Neural crest cell (in vitro differentiated cells): ENCODE measurements around the gene CELF4. TPM values are rescaled to one million over a fixed set of nuclear protein-coding genes. Genes with fewer than 3 reads are reported as not detected.

Experiments
- DNase-seq: peaks from one replicate; pipeline ENCODE4 v3.0.0; 2021; ENCODE audit warnings: low read depth, mixed read lengths, low spot score
- H3K27ac Mint-ChIP-seq: one replicate; pipeline ENCODE4 v1.8.0; 2021; ENCODE audit warnings: mild to moderate bottlenecking, mixed read lengths; ENCODE audit not compliant: unreplicated experiment
- H3K27me3 Mint-ChIP-seq: 2 replicates; pipeline ENCODE4 v1.8.0; 2021; ENCODE audit warnings: low read depth, mild to moderate bottlenecking, mixed read lengths
- H3K36me3 Mint-ChIP-seq: 2 replicates; pipeline ENCODE4 v1.8.0; 2021; ENCODE audit warnings: low read depth, mild to moderate bottlenecking, mixed read lengths
- H3K4me1 Mint-ChIP-seq: 2 replicates; pipeline ENCODE4 v1.8.0; 2021; ENCODE audit warnings: mixed read lengths
- H3K4me3 Mint-ChIP-seq: one replicate; pipeline ENCODE4 v1.8.0; 2021; ENCODE audit warnings: mild to moderate bottlenecking, mixed read lengths
- H3K9me3 Mint-ChIP-seq: 2 replicates; pipeline ENCODE4 v1.8.0; 2021; ENCODE audit warnings: mixed read lengths
- total RNA-seq: library from RNA; stranded (reverse); gene quantifications from 2 replicates; pipeline ENCODE4 v1.2.1, GENCODE V29; 2021
- TF ChIP-seq, protein P1 (sequence below): fragments of 200-600 bp; sonication (generic); conservative IDR thresholded peaks from 2 replicates; pipeline ENCODE4 v1.5.0; 2021; ENCODE audit warnings: antibody characterized with exemption, mild to moderate bottlenecking

Gene CELF4
- total RNA-seq, 1 donor from 2014 or later = 1.9 TPM

DNA sequence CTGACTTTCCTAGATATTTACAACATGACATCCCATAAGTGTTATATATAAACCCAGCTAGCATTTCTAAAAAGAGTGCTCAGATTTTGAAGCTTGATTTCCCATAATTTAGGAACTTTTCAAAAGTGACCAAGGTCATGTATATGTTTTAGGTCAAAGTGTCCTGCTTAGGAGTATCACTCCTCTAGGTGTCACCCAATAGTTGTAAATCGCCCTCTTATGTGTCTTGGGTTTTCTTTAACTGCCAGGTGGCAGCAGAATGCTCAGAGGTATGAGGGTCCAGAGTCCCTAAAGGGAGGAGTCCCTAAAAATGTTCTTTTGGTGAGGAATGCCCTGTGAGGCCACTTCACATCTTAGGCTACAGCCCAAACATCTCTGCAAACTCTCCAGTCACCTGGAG lies 358.3 kb downstream of the CELF4 start:
- TF ChIP-seq, protein P1, sequence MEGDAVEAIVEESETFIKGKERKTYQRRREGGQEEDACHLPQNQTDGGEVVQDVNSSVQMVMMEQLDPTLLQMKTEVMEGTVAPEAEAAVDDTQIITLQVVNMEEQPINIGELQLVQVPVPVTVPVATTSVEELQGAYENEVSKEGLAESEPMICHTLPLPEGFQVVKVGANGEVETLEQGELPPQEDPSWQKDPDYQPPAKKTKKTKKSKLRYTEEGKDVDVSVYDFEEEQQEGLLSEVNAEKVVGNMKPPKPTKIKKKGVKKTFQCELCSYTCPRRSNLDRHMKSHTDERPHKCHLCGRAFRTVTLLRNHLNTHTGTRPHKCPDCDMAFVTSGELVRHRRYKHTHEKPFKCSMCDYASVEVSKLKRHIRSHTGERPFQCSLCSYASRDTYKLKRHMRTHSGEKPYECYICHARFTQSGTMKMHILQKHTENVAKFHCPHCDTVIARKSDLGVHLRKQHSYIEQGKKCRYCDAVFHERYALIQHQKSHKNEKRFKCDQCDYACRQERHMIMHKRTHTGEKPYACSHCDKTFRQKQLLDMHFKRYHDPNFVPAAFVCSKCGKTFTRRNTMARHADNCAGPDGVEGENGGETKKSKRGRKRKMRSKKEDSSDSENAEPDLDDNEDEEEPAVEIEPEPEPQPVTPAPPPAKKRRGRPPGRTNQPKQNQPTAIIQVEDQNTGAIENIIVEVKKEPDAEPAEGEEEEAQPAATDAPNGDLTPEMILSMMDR = no peak
- H3K9me3 Mint-ChIP-seq = no peaks in the 10 kb centered on the region
- H3K27ac Mint-ChIP-seq = no peak overlapping the region
- no peaks in the 10 kb centered on the region for H3K36me3 Mint-ChIP-seq
- no peak overlapping the region for H3K4me3 Mint-ChIP-seq
- no peaks in the 10 kb centered on the region for H3K4me1 Mint-ChIP-seq
- H3K27me3 Mint-ChIP-seq = no peaks in the 10 kb centered on the region
- DNase-seq = no peak

GRCh38 chr18:37199741-37200140 lies 365.9 kb downstream of the CELF4 start:
- TF ChIP-seq, protein P1 = no peak
- DNase-seq = no peak
- no peaks in the 10 kb centered on the region for H3K27me3 Mint-ChIP-seq
- no peak overlapping the region for H3K4me3 Mint-ChIP-seq
- H3K27ac Mint-ChIP-seq = no peak overlapping the region
- H3K4me1 Mint-ChIP-seq = no peaks in the 10 kb centered on the region
- H3K36me3 Mint-ChIP-seq = peaks cover 11% of the 10 kb centered on the region
- H3K9me3 Mint-ChIP-seq = peaks cover 5% of the 10 kb centered on the region
